BLaER1 treated with 17β-estradiol and CSF1 and Interleukin-3, amounts not matched to agents 10 nM and 100 nM (cell line): ENCODE measurements around the gene STMN3.

Experiments used
- H3K27ac ChIP-seq, 11 experiments: shearing (Covaris generic); formaldehyde crosslinking; 2 replicates each; pipeline ENCODE4 v1.8.1; 2022
- H3K27me3 ChIP-seq, 11 experiments: shearing (Covaris generic); formaldehyde crosslinking; 2 replicates each; pipeline ENCODE4 v1.8.1; 2022
- H3K36me3 ChIP-seq, 11 experiments: shearing (Covaris generic); formaldehyde crosslinking; 2 replicates each; pipeline ENCODE4 v1.8.1; 2022
- H3K4me1 ChIP-seq, 10 experiments: shearing (Covaris generic); formaldehyde crosslinking; 2 replicates each; pipeline ENCODE4 v1.8.1; 2022
- H3K4me2 ChIP-seq, 11 experiments: shearing (Covaris generic); formaldehyde crosslinking; 2 replicates each; pipeline ENCODE4 v1.8.1; 2022
- H3K4me3 ChIP-seq, 10 experiments: shearing (Covaris generic); formaldehyde crosslinking; 2 replicates each; pipeline ENCODE4 v1.8.1; 2022
- H3K9ac ChIP-seq, 11 experiments: shearing (Covaris generic); formaldehyde crosslinking; 2 replicates each; pipeline ENCODE4 v1.8.1; 2022
- H3K9me3 ChIP-seq, 11 experiments: shearing (Covaris generic); formaldehyde crosslinking; replicated peaks in 1 of 11; 2 replicates each; pipeline ENCODE4 v1.8.1; 2022
- H4K20me1 ChIP-seq, 11 experiments: shearing (Covaris generic); formaldehyde crosslinking; 2 replicates each; pipeline ENCODE4 v1.8.1; 2022
- Cebpa-rat ChIP-seq, 11 experiments: shearing (Covaris generic); IDR thresholded peaks; 2 replicates each; pipeline ENCODE4 v1.8.1; 2022

STMN3 gene

GRCh38 chr20:63685269-63686026 is 32.2 kb upstream of the STMN3 start:
- H4K20me1 ChIP-seq = peaks cover 0 to 39% (median 7%) of the 10 kb centered on the region in 11 experiments; a peak in 9 of 22 replicates
- peaks cover 0 to 32% (median 14%) of the 10 kb centered on the region in 11 experiments; a peak in 14 of 22 replicates for H3K36me3 ChIP-seq
- no peak overlapping the region for H3K4me3 ChIP-seq
- H3K9ac ChIP-seq = peak overlapping the region in 3 of 11 experiments; percentile 40 to 65 (median 52); a peak in 3 of 22 replicates
- peak overlapping the region in 3 of 11 experiments; percentile 88 to 92 (median 90); a peak in 6 of 22 replicates for H3K4me2 ChIP-seq
- TF ChIP-seq Cebpa-rat (IDR thresholded peaks at IDR 0.05) = no peak
- H3K4me1 ChIP-seq = peaks cover 14 to 75% (median 30%) of the 10 kb centered on the region in 10 experiments
- H3K9me3 ChIP-seq = no peaks in the 10 kb centered on the region
- no peaks in the 10 kb centered on the region for H3K27me3 ChIP-seq
- peak overlapping the region in 5 of 11 experiments; percentile 24 to 79 (median 73); a peak in 8 of 22 replicates for H3K27ac ChIP-seq

DNA sequence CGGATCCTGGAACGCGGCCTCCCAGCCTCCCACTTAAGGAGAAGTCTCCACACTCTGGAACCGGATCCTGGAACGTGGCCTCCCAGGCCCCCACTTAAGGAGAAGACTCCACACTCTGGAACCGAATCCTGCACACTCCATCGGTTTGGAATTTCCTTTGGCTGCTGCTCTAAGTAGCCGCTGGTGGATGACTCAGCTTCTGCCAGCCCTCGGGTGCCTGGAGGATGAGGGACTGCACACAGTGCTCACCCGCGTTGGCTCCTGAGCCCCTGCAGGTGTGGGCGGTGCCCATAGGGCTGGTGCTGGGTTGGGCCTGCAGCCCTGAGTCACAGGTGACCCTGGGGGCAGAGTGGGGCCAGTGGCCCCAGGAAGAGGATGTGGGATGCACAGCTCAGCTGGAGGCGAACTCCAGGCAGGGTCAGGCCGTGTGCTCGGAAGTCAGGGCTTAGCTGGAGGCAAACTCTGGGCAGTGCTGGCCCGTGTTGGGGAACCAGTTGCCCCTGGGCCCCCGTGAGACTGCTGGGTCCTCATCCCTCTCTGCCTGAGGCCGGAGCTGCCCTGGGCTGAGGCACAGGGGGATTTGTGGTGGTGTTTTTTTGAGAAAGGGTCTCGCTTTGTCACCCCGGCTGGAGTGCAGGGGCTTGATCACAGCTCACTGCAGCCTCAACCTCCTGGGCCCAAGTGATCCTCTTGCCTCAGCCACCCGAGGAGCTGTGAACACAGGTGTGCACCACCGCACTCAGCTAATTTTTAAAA is 29.3 kb upstream of the STMN3 start:
- Histone ChIP-seq H3K4me1 (peaks cover 14 to 57% (median 22%) of the 10 kb centered on the region in 10 experiments), H3K9ac (peak overlapping the region in 2 of 11 experiments; percentile 24 to 55; a peak in 2 of 22 replicates), H3K9me3 (no peaks in the 10 kb centered on the region), H3K4me3 (no peak overlapping the region), H3K36me3 (peaks cover 11 to 61% (median 38%) of the 10 kb centered on the region in 11 experiments; a peak in 21 of 22 replicates), H3K4me2 (peak overlapping the region in 5 of 11 experiments; percentile 18 to 79 (median 59); a peak in 9 of 22 replicates), H3K27ac (peak overlapping the region in 2 of 11 experiments; percentile 30 to 31; a peak in 3 of 22 replicates), H3K27me3 (no peaks in the 10 kb centered on the region), H4K20me1 (peaks cover 0 to 53% (median 8%) of the 10 kb centered on the region in 11 experiments; a peak in 8 of 22 replicates)
- TF ChIP-seq Cebpa-rat (IDR thresholded peaks at IDR 0.05) = no peak

DNA sequence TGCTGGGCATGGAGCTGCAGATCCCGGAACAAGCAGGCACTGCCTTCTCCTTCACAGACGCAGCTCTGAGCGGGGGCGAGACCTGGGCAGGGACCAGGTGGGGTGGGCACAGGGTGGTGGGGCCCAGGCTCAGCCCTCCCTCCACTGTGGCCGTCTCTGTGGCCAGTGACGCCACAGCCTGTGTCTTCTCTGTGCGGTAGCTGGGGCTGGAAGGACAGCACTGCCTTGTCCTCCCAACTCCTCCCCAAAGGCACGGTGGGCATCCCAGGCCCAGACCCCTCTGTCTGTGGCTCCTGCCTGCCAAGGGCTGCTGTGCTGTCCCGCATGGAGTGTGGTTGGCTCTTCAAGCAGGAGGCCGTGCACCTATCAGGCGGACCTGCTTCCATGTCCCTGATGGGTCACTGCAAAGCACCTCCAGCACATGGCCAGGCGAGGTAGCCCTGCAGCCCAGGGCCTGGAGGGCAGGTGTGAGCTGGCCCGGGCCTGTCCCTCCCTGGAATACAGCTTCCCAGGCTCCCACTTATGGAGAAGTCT is 28.5 kb upstream of the STMN3 start:
- Histone ChIP-seq H3K9me3 (no peaks in the 10 kb centered on the region), H3K4me1 (peaks cover 5 to 48% (median 13%) of the 10 kb centered on the region in 10 experiments), H3K4me2 (no peak overlapping the region), H3K27ac (no peak overlapping the region), H3K27me3 (no peaks in the 10 kb centered on the region), H3K4me3 (no peak overlapping the region), H4K20me1 (peaks cover 0 to 53% (median 8%) of the 10 kb centered on the region in 11 experiments; a peak in 8 of 22 replicates), H3K36me3 (peaks cover 18 to 69% (median 45%) of the 10 kb centered on the region in 11 experiments; a peak in 21 of 22 replicates), H3K9ac (no peak overlapping the region)
- TF ChIP-seq Cebpa-rat (IDR thresholded peaks at IDR 0.05) = no peak

- Histone ChIP-seq H3K4me1 (peaks cover 0 to 42% (median 7%) of the 10 kb centered on the region in 10 experiments; a peak in 12 of 20 replicates), H3K27me3 (no peaks in the 10 kb centered on the region), H3K4me3 (no peak overlapping the region), H3K27ac (no peak overlapping the region), H3K36me3 (peaks cover 23 to 76% (median 50%) of the 10 kb centered on the region in 11 experiments; a peak in 21 of 22 replicates), H3K4me2 (no peak overlapping the region), H3K9ac (0 out of 22 replicates have a peak overlapping the region, but pooled peaks of 1 of the 11 experiments have one; percentile 14), H3K9me3 (no peaks in the 10 kb centered on the region), H4K20me1 (peaks cover 0 to 52% (median 3%) of the 10 kb centered on the region in 11 experiments; a peak in 8 of 22 replicates)
- no peak for TF ChIP-seq Cebpa-rat (IDR thresholded peaks at IDR 0.05)
Measured at GRCh38 chr20:63680857-63681608, 27.8 kb upstream of the STMN3 start.

DNA sequence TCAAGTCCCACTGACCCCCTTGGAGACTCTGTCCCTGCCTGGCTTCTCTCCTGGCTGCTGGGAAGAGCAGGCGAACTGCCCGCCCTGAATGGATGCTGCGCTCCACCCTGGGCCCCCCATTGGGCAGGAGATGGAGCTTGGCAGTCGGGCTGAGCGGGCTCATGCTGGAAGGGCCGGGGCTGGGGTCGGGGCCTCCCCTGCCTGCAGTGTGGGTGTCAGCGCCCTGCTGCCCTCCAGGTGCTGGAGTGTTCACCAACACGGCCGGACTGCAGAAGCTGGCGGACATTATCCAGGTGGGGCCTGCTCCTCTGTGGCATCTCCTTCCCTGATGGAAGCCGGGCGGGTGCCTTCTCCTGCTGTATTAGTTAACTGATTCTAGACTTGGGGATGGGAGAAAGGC is 27.2 kb upstream of the STMN3 start:
- H3K9ac ChIP-seq = no peak overlapping the region
- peaks cover 0 to 56% (median 3%) of the 10 kb centered on the region in 11 experiments; a peak in 7 of 22 replicates for H4K20me1 ChIP-seq
- no peak for TF ChIP-seq Cebpa-rat (IDR thresholded peaks at IDR 0.05)
- H3K27me3 ChIP-seq = no peaks in the 10 kb centered on the region
- no peak overlapping the region for H3K27ac ChIP-seq
- peaks cover 0 to 36% (median 5%) of the 10 kb centered on the region in 10 experiments; a peak in 9 of 20 replicates for H3K4me1 ChIP-seq
- H3K4me2 ChIP-seq = no peak overlapping the region
- peaks cover 29 to 82% (median 56%) of the 10 kb centered on the region in 11 experiments for H3K36me3 ChIP-seq
- no peaks in the 10 kb centered on the region for H3K9me3 ChIP-seq
- H3K4me3 ChIP-seq = no peak overlapping the region

DNA sequence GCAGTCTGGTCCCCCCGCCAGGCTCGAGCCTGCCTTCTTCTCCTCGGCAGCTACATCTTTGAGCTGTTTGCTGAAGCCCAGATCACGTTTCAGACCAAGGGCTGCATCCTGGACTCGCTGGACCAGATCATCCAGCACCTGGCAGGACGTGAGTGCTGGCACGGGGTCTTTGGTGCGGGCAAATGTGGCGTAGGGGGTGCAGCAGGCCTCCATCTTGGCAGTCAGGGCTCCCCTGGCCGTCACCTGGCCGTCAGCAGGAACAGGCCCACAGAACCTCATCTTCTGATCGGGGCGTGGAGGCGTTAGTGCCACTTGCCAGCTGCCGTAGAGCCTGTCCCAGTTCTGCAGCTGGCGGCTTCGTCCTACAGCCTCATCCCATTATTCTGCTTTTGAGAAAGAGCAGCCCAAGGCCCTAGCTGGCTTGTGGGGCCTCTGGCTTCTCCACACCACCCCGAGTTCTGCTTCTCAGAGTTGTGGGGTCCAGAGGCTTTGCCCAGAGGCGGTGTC is 26.6 kb upstream of the STMN3 start:
- Histone ChIP-seq H3K36me3 (peaks cover 34 to 87% (median 61%) of the 10 kb centered on the region in 11 experiments), H3K9ac (peak overlapping the region in 2 of 11 experiments; percentile 5 to 6; a peak in 2 of 22 replicates), H3K27ac (no peak overlapping the region), H3K4me2 (no peak overlapping the region), H3K4me3 (no peak overlapping the region), H4K20me1 (peaks cover 0 to 57% (median 3%) of the 10 kb centered on the region in 11 experiments; a peak in 6 of 22 replicates), H3K27me3 (no peaks in the 10 kb centered on the region), H3K9me3 (no peaks in the 10 kb centered on the region), H3K4me1 (peaks cover 0 to 30% (median 5%) of the 10 kb centered on the region in 10 experiments; a peak in 9 of 20 replicates)
- no peak for TF ChIP-seq Cebpa-rat (IDR thresholded peaks at IDR 0.05)

DNA sequence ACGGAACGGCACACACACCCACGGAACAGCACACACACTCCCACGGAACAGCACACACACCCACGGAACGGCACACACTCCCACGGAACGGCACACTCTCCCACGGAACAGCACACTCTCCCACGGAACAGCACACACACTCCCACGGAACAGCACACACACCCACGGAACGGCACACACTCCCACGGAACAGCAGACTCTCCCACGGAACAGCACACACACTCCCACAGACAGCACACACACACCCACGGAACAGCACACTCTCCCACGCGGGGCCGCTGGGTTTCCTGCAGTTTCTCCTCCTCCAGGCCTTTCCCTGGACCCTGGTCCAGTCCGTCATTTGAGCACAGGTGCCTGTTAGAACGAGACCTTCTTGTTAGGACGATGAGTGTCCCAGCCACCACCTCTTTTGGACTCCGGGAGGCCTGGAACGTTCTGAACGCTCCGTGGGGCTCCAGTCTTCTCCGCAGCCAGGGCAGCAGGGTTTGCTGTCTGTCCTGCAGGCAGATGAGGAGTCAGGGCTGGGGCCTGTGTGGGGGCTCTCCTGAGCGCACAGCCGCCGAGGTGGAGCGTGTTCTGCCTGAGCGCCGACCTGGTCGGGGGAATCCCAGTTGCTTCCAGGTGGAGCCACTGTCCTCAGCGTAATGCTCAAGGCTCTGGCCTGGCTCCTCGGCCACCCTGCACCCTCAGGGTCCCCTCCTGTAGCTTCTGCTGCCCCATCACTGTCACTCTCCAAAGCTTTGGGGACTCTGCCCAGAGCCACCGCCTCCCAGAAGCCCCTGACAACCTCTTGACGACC is 25.6 kb upstream of the STMN3 start:
- H3K4me3 ChIP-seq = no peak overlapping the region
- H3K4me1 ChIP-seq = peaks cover 0 to 20% (median 5%) of the 10 kb centered on the region in 10 experiments; a peak in 9 of 20 replicates
- peaks cover 0 to 57% (median 3%) of the 10 kb centered on the region in 11 experiments; a peak in 6 of 22 replicates for H4K20me1 ChIP-seq
- TF ChIP-seq Cebpa-rat (IDR thresholded peaks at IDR 0.05) = no peak
- no peaks in the 10 kb centered on the region for H3K9me3 ChIP-seq
- no peak overlapping the region for H3K27ac ChIP-seq
- H3K9ac ChIP-seq = peak overlapping the region in 1 of 11 experiments; percentile 9; a peak in 1 of 22 replicates
- H3K27me3 ChIP-seq = no peaks in the 10 kb centered on the region
- peaks cover 42 to 97% (median 70%) of the 10 kb centered on the region in 11 experiments for H3K36me3 ChIP-seq
- H3K4me2 ChIP-seq = no peak overlapping the region
